GM12878 (cell line): Measurements from ENCODE around the gene GJD3. TPM values are rescaled to one million over a fixed set of nuclear protein-coding genes. Genes with fewer than 3 reads are reported as not detected.
A peak's percentile ranks its signal among the peaks of the same experiment; 100 is the strongest.

Experiments used
- ATAC-seq: fragments of 200-7000 bp; cut with Tn5 transposase; 3 replicates; pipeline ENCODE4 v1.9.1; 2020; ENCODE audit warnings: mild to moderate bottlenecking, moderate library complexity
- BruUV-seq: library from RNA; stranded (reverse); fragments of 400-500 nt; replicated peaks from 2 replicates; lab custom pipeline; 2021; lab: Mats Ljungman, UMichigan
- CTCF ChIA-PET: fragments of 300-600 bp; sonication (Branson Sonifier 250); formaldehyde crosslinking; extraction: SDS; loops from one replicate; lab custom pipeline; 2021; ENCODE audit warnings: inconsistent platforms; lab: Yijun Ruan, JAX
- POLR2A ChIA-PET: fragments of 350-600 bp; formaldehyde crosslinking; extraction: SDS; loops from one replicate; lab custom pipeline; 2021; ENCODE audit warnings: inconsistent platforms; lab: Charles Lee
- RAD21 ChIA-PET: fragments of 300-600 bp; sonication (Branson Sonifier 250); formaldehyde crosslinking; loops from one replicate; lab custom pipeline; 2023; ENCODE audit warnings: antibody characterized with exemption; ENCODE audit not compliant: unreplicated experiment; lab: Charles Lee
- SMC1A ChIA-PET: fragments of 300-600 bp; sonication (Branson Sonifier 250); formaldehyde crosslinking; loops from one replicate; lab custom pipeline; 2023; ENCODE audit not compliant: unreplicated experiment, uncharacterized antibody; lab: Charles Lee
- DNase-seq: peaks from one replicate; pipeline ENCODE4 v3.0.0-alpha.2; 2011; ENCODE audit warnings: low read depth, low spot score
- FAIRE-seq: peaks from 3 replicates; lab custom pipeline; 2011; peaks lifted over from hg19 to GRCh38; lab: Jason Lieb, UNC
- H2AFZ ChIP-seq: 2 replicates; pipeline ENCODE4 v1.6.0; 2011; ENCODE audit warnings: low read depth, low read length, control low read depth; ENCODE audit not compliant: control insufficient read depth
- H3K27ac ChIP-seq: 2 replicates; pipeline ENCODE4 v1.5.1; 2011; ENCODE audit warnings: control low read depth; ENCODE audit not compliant: control insufficient read depth, insufficient read depth
- H3K27me3 ChIP-seq, 2 experiments: replicated peaks in 1 of 2; 2 replicates each; pipeline versions ENCODE4 v1.6.0 to v1.6.1; 2011; ENCODE audit warnings: low read length in 1 of 2; ENCODE audit not compliant: control insufficient read depth in 2 of 2, insufficient read depth in 2 of 2
- H3K36me3 ChIP-seq, 2 experiments: 2 replicates each; pipeline ENCODE4 v1.5.1; 2011; ENCODE audit warnings: low read length in 1 of 2; ENCODE audit not compliant: control insufficient read depth in 2 of 2, insufficient read depth in 2 of 2
- H3K4me1 ChIP-seq: 2 replicates; pipeline ENCODE4 v1.6.1; 2011; ENCODE audit warnings: mild to moderate bottlenecking, low read length, moderate library complexity, mixed read lengths; ENCODE audit not compliant: control insufficient read depth, insufficient read depth
- H3K4me2 ChIP-seq: 2 replicates; pipeline ENCODE4 v1.6.0; 2011; ENCODE audit warnings: control low read depth; ENCODE audit not compliant: control insufficient read depth, insufficient read depth
- H3K4me3 ChIP-seq: fragments of 200-600 bp; sonication (generic); 2 replicates; pipeline ENCODE4 v1.5.1; 2016
- H3K79me2 ChIP-seq: 2 replicates; pipeline ENCODE4 v1.6.0; 2011; ENCODE audit warnings: low read length; ENCODE audit not compliant: control insufficient read depth, insufficient read depth
- H3K9ac ChIP-seq: 2 replicates; pipeline ENCODE4 v1.8.0; 2011; ENCODE audit warnings: low read length, control low read depth, mixed read lengths; ENCODE audit not compliant: control insufficient read depth, insufficient read depth
- H3K9me3 ChIP-seq: replicated peaks from 3 replicates; pipeline ENCODE4 v1.5.1; 2011; ENCODE audit warnings: mild to moderate bottlenecking, low read length; ENCODE audit not compliant: control insufficient read depth, insufficient read depth
- H4K20me1 ChIP-seq: 2 replicates; pipeline ENCODE4 v1.6.0; 2011; ENCODE audit not compliant: control insufficient read depth, insufficient read depth
- BRCA1 ChIP-seq: IDR thresholded peaks from 2 replicates; pipeline ENCODE4 v1.6.1; 2011; ENCODE audit warnings: low read depth, low read length, improper control_type of control experiment
- EP300 ChIP-seq, 2 experiments: fragments of 150-350 bp in 1 of 2; IDR thresholded peaks; 2 replicates each; pipeline ENCODE4 v1.6.1; 2011 to 2012; ENCODE audit warnings: low read depth in 2 of 2, low read length in 2 of 2, borderline replicate concordance in 1 of 2, improper control_type of control experiment in 1 of 2, inconsistent platforms in 1 of 2; ENCODE audit not compliant: control insufficient read depth in 1 of 2
- GABPA ChIP-seq: IDR thresholded peaks from 2 replicates; pipeline ENCODE4 v1.6.1; 2014; ENCODE audit warnings: antibody characterized with exemption, low read depth, mild to moderate bottlenecking, inconsistent platforms
- HDAC2 ChIP-seq: fragments of 200-600 bp; sonication (generic); IDR thresholded peaks from 2 replicates; pipeline ENCODE4 v1.6.1; 2017
- NBN ChIP-seq: fragments of 450-650 bp; IDR thresholded peaks from 2 replicates; pipeline ENCODE4 v1.6.1; 2016
- NKRF ChIP-seq: fragments of 450-650 bp; conservative IDR thresholded peaks from 2 replicates; pipeline ENCODE4 v1.6.1; 2017; ENCODE audit warnings: mild to moderate bottlenecking, moderate library complexity
- RCOR1 ChIP-seq: conservative IDR thresholded peaks from 2 replicates; pipeline ENCODE4 v1.6.1; 2012; ENCODE audit warnings: low read depth, low read length, improper control_type of control experiment
- STAT3 ChIP-seq: IDR thresholded peaks from 2 replicates; pipeline ENCODE4 v1.6.1; 2011; ENCODE audit warnings: low read depth, low read length, improper control_type of control experiment
- ZBTB40 ChIP-seq: fragments of 450-650 bp; IDR thresholded peaks from 2 replicates; pipeline ENCODE4 v1.6.1; 2016; ENCODE audit warnings: mild to moderate bottlenecking, moderate library complexity, borderline replicate concordance
- WGBS: methylation state at CpG from one replicate; pipeline ENCODE4 v1.1.6; 2016; ENCODE audit warnings: low lambda C conversion rate; ENCODE audit not compliant: insufficient replicate concordance, insufficient coverage; ENCODE audit errors: missing lambda C conversion rate; 5-methylcytosine and 5-hydroxymethylcytosine counted together
- in situ Hi-C: fragments of 300-500 bp; cut with MboI; formaldehyde crosslinking; loops from 9 replicates; pipeline ENCODE4 v1.14.3; 2018; ENCODE audit warnings: mixed read lengths
- intact Hi-C: fragments of 100-400 bp; cut with micrococcal nuclease; formaldehyde crosslinking; loops from one replicate; pipeline ENCODE4 v1.14.2; 2022; ENCODE audit not compliant: unreplicated experiment
- polyA plus RNA-seq, 11 experiments: library from polyadenylated mRNA; depleted of rRNA in 4 of 11; unstranded in 6 of 11; stranded (reverse) in 5 of 11; fragments of >200 nt; fragmentation: Nextera tagmentation in 4 of 11; fragmentation: Illumina TruSeq in 1 of 11; extraction: Ambion mirVana in 4 of 11; extraction: Trizol in 1 of 11; gene quantifications; 1 replicate in 1 of 11; 2 replicates in 10 of 11; pipeline versions ENCODE4 v1.2.1 to v1.2.3, GENCODE V29; 2011 to 2016; ENCODE audit warnings: inconsistent platforms in 2 of 11, missing spikeins in 2 of 11, low read depth in 1 of 11
- total RNA-seq, 4 experiments: library from RNA; depleted of rRNA in 3 of 4; stranded (reverse); fragments of >200 nt in 3 of 4; fragmentation: Illumina TruSeq in 1 of 4; extraction: Trizol in 1 of 4; gene quantifications; 2 replicates each; pipeline versions ENCODE4 v1.2.1 to v1.2.3, GENCODE V29; 2013 to 2021
- TF ChIP-seq, protein P1 (sequence below): IDR thresholded peaks from 2 replicates; pipeline ENCODE4 v1.6.1; 2011; ENCODE audit warnings: mild to moderate bottlenecking, low read depth, low read length, moderate library complexity; ENCODE audit not compliant: insufficient replicate concordance

Gene GJD3
- total and polyA plus RNA-seq, 10 of the 15 experiments (the other 5 are each of a cell fraction or from before 2014, with no cell fraction given) = 1.6 TPM; not detected in 9

GRCh38 chr17:40340880-40341807 lies 23.4 kb downstream of the GJD3 start:
- DNase-seq = no peak
- peaks cover 56% of the 10 kb centered on the region for H3K79me2 ChIP-seq
- H3K36me3 ChIP-seq = peaks cover 13 to 17% of the 10 kb centered on the region in 2 experiments
- WGBS = under 1% methylated on average over 33 of the region's 55 CpGs
- H3K4me3 ChIP-seq = peak overlapping the region; percentile 70
- ChIA-PET SMC1A (interaction anchor here (0.6 to 1.6 kb wide), 8 partner anchors 12 to 192 kb away, joined by 3 to 9 read pairs (median 4); no protein-coding TSS in a partner anchor), POLR2A (interaction anchor here (0.7 to 1.1 kb wide), 3 partner anchors 17 to 34 kb away, joined by 3 to 6 read pairs (median 4); no protein-coding TSS in a partner anchor), RAD21 (interaction anchor here (0.7 to 1.6 kb wide), 7 partner anchors 14 to 37 kb away, joined by 3 to 12 read pairs (median 4); no protein-coding TSS in a partner anchor), CTCF (interaction anchor here (0.7 to 1.4 kb wide), 10 partner anchors 10 to 228 kb away, joined by 3 to 15 read pairs (median 4); partner anchors contain the start of gene TOP2A)
- ATAC-seq = peak; percentile 95
- no peaks in the 10 kb centered on the region for H3K27me3 ChIP-seq
- peak overlapping the region; percentile 53 for H3K4me2 ChIP-seq
- no peak overlapping the region; the same call in 1 of the 2 replicates for H2AFZ ChIP-seq
- BruUV-seq = no TSS peak
- peak overlapping the region; percentile 41; the same call in 1 of the 2 replicates for H3K9ac ChIP-seq
- no peaks in the 10 kb centered on the region for H3K9me3 ChIP-seq
- FAIRE-seq = peak; percentile 59
- intact Hi-C loops = loop anchor here (1.0 kb wide), 1 partner anchor 11 kb away; no protein-coding TSS in a partner anchor
- no peaks in the 10 kb centered on the region; the same call in 1 of the 2 replicates for H4K20me1 ChIP-seq
- in situ Hi-C loops = no loop called here
- no peak overlapping the region for H3K27ac ChIP-seq
- peaks cover 54% of the 10 kb centered on the region for H3K4me1 ChIP-seq
- TF ChIP-seq GABPA = no peak; the same call in 1 of the 2 replicates
- TF ChIP-seq, protein P1, sequence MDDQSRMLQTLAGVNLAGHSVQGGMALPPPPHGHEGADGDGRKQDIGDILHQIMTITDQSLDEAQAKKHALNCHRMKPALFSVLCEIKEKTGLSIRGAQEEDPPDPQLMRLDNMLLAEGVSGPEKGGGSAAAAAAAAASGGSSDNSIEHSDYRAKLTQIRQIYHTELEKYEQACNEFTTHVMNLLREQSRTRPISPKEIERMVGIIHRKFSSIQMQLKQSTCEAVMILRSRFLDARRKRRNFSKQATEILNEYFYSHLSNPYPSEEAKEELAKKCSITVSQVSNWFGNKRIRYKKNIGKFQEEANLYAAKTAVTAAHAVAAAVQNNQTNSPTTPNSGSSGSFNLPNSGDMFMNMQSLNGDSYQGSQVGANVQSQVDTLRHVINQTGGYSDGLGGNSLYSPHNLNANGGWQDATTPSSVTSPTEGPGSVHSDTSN = no peak
- TF ChIP-seq HDAC2 = no peak
- TF ChIP-seq ZBTB40 = peak; percentile 35; the same call in 1 of the 2 replicates
- TF ChIP-seq RCOR1 = no peak
- TF ChIP-seq NBN = peak; percentile 15; the same call in 1 of the 2 replicates
- TF ChIP-seq STAT3 = no peak
- no peak for TF ChIP-seq EP300 (IDR thresholded peaks at IDR 0.05; ENCODE audit: borderline replicate concordance in 1 of 2, control insufficient read depth in 1 of 2, low read depth in 2 of 2, low read length in 2 of 2)
- TF ChIP-seq BRCA1 = no peak
- peak; percentile 58; the same call in 1 of the 2 replicates for TF ChIP-seq NKRF
